Kidney tubule cell (primary cell): ENCODE results near the gene ENTHD1.

ENCODE experiments used
- DNase-seq: peaks from one replicate; pipeline ENCODE4 v3.0.0-alpha.2; 2018; ENCODE audit warnings: low spot score

Gene ENTHD1

DNA sequence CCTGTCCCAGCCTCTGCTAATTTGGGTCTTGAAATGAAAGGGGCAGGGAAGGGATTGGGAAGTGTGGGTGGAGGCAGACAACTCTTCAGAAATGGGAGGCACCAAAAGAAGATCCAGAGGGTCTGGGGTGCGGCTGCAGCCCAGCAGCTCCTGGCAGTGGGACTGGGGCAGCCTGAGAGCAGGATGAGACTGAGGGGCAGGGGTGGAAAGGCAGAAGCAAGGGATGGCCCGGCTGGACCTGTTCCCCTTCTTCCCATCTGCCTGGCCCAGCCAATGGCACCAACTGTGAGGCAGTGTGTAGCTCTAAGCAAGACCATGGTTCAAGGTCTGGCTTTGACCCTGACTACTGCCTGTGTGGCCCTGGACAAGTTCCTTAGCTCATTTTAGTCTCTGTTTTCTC is 160.4 kb downstream of the ENTHD1 start:
- no peak for DNase-seq

DNA sequence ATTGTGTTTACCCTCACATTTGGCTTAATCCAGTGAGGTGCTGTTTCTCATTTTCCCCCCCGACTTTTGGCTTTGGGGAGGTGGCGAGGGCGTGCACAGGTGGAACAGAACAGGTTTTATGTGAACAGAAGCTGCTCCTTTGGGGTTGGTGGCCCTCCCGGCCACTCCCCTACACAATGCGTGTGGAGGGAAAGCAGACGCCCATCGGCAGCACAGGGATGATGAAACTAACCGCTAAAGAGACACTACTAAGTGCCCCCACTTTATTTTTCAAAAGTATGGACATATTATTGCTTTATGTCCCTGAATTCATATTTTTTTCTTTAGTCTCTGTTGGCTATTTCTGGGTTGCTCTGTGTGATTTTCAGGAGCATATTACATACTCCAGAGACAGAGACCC is 160.9 kb downstream of the ENTHD1 start:
- DNase-seq = no peak

DNA sequence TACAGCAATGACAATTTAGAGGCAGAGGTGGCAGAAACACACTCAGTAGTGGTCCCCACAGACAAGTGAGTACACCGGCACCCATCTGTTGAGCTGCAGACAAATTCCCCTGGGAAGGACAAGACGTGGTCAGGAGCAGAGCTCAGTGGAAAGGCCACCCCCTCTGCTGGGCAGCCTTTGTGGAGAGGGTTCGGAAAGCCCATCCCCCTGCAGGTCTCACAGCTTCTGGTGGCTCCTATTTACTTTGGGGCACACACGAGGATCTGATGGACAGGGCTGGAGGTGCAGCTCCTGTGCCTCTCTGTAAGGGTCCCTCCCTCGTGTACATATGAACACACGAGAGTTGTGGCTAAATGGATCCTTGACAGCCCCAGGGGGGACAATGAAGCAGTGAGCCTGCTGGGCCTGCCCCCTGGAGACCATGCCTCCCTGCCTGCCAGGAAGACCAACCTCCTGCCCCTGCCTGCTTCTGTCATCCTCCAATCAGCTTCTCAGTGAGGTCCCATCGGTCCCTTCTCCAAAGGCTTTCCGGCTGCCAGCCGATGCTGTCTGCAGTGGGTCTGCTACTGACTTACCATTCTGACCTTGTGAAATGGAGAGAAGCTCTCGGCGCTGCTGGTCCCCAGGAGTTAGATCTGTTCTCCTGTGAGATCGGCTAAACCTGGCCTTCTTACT is 161.5 kb downstream of the ENTHD1 start:
- DNase-seq = no peak

DNA sequence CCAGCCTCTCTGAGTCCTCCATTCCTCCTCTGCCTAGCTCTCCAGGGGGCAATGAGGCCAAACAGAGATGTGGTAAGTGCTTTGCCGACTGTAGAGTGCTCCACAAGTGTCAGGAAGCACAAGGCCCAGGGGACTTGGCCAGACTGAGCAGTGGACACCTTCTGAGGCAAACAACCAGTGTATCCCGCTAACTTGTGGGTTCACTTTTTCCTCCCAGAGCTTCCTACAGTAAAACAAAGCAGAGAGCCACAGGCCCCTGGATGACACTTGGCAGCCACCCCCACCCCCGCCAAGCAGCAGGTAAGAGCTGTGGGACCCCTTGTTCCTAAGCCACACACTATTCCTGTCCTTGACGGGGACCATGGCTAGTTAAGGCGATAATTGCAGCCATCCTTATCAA is 162.1 kb downstream of the ENTHD1 start:
- no peak for DNase-seq

DNA sequence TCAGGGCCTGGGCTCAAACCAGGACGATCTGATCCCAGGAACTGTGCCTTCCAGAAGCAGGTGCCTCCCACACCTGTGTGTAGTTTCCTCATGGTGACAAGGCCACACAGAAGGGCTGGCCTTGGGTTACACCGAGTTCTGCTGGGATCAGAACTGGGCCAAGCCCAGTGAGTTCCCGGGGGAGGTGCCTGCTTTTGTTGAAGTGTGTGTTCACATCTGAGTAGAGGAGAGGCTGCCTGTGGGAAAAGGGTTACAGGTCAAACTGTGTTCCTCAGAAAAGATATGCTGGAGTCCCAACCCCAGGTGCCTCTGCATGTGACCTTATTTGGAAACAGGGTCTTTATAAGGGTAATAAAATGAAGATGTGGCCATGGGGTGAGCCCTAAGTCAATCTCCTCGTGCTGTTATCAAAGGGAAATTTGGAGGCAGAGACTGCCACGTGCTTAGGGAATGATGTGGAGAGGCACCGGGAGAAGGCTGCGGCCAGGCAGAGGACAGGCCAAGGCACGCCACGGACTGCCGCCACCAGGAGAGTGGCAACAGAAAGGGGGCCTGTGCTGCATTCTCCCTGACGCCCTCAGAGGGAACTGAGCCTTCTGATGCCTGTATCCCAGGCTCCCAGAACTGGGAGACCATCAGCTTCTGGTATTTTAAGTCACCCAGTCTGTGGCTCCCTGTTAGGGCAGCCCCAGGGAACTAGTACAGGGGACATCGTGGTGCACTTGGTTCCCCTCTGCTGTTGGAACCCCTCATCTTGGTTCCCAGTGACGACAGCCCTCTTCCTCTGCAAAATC is 164.2 kb downstream of the ENTHD1 start:
- DNase-seq = no peak

DNA sequence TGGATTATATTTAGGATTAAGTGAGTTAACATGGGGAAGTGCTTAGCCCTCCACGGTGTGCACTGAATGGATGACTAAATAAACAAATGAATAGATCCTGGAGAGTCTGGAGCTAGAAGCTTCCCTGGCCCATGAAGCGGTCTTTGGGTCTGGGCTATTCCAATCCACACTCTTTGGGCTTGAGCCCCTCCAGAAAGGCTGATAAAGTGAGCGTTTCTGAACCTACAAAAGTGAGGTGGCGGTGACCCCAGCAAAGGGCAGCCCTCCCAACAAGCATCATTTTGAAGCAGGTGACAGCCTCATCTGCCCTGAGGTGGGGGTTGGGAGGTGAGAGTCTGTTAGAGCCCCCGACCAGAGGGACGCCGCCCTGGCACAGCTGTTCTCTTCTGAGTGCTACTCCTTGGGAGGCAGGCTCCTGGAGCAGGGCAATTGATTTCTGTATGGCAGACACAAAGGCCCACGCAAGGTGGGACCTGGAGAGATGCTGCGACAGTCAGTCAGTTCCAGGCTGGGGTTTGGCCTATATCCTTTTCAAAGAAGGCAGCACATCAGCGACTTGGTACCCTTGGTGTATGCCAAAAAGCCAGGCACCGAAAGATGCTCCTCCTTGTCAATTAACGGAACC is 165.2 kb downstream of the ENTHD1 start:
- DNase-seq = no peak

DNA sequence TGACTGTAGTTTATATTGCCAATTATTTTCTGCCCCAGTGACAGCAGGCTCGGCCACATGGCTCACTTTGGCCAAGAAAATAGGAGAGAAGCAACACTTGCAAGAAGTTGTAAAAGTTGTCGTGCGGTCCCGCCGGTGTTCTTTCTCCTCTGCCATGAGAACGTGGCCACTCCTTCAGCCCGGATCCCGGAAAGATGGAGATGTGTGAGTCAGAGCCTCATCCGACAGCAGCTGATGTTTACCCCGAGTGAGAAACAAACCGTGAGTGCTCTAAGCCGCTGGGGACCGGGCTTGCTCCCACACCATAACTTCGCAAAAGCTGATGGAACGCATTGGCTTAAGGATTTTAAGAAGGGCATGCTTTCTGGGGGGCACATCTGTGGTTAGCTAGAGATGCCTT is 166.0 kb downstream of the ENTHD1 start:
- no peak for DNase-seq

DNA sequence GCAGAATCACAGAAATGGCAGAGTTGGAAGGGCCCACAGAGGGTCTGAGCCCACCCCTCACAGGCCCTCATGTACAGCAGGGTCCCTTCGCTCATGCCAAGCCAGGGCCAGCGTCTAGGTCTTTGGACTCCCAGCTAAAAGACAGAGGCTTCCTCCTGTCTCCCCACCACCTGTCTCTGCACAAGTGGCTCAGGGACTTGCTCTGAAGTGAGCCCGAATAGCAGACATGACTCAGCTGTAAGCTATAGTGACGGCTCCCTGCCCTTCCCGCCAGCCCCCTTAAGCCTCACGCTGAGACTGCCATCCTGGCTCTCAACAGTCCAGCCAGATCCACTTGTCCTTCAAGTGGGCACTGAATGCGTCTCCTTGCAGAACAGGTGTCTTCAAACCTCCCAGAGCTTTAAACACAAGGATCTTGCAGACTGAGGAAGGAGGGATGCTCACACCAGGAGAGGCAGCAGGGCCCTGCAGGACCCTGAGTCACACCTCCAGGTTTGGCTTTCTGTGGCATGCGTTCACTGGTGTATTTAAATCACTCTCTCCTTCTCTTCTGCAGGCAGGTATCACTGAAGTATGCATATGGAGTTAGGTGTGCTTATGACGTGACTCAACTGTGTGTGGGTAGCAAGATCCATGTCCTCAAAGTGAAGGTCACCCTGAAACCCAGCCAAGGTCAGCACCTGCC is 168.1 kb downstream of the ENTHD1 start:
- DNase-seq = no peak

DNA sequence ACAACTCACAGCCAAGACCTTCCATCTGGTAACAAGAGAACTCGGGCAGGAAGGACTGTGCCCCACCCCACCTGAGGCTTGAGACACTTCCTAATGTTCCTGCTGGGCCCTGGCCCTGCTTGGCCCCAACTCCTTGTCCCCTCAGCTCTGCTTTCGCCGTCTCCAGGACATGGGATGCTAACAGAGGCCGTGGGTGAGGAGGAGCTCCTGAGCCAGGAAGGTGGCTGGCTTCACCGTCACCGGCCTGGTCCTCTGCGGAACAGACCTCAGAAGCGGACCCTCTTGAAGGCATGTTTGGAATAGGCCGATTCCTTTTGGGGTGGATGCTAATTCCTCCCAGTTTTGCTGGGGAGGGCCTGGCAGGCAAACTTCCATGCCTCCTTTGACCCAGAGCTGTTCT is 168.7 kb downstream of the ENTHD1 start:
- DNase-seq = no peak

DNA sequence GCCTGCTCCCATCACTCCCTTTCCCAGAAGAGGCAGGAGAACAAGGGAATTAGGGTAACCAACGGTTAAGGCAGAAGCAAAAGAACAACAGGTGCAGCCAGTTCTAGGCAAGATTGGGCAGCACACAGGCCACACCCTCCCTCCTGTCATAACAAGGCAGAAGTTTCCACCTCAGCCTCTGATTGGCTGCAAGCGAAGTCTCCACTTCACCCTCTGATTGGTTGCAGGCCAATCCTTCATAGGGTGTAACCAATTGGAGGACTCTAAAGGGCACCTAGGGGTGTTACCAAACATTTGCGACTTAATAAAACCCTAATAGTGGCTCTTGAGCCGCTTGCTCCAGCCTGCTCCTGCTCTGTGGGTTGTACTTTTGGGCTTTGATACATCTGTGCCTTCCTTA is 169.2 kb downstream of the ENTHD1 start:
- no peak for DNase-seq

DNA sequence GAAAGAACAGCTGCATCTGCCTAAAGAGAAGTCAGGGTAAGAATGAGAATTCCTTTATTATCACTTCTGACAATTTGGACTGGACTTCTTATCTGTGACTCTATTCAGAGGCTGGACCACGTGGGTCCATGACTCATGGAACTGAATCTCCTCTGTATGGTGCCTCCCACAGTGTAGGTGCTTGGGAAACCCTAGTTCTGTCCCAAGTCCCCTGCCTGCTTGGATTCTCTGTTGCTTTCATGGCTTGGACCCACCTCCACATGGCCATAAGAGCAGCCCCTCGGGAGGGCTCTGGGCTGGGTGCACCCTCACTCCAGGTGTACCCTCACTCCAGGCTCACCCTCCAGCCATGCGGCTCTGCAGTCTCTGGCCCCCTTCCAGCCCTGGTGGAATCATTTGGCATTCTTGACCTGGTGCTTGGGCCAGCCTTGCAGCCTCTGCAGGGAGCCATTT is 169.6 kb downstream of the ENTHD1 start:
- no peak for DNase-seq

DNA sequence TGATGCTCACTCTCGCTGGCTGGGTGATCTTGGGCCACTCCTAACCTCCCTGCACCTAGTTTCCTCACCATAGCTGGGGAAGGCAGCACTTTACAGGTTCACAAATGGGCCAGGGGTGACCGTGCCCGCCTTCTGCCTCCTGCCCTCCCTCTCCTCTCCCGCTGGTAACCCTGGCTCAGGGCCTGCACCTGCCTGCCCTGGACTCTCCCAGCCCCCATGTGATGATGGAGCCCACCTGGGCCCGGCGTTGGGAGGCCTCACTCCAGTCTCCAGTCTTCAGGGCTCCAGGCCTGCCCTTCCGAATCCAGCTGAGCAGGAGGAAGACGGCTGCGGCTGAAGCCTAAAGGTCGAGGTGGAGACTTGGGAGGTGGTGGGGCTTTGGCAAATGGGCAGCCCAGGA is 170.1 kb downstream of the ENTHD1 start:
- no peak for DNase-seq

DNA sequence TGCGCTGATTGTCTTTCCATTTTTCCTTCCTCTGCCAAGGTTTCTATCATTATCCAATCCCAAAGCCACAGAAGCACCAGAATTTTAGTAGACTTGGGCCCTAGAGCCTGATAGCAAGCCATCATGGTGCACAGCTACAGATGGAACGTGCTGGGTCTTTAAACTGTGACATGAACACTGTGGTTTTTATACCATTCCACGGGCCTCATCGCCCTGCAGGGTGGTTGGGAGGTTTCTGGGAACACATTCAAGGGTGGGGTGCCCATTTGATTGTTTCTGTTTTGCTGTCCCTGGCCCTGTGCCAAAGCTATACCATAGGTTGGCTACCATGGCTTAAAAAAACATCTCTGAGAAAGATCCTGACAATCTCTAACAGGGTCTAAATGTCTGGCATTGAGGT is 171.1 kb downstream of the ENTHD1 start:
- DNase-seq = no peak

DNA sequence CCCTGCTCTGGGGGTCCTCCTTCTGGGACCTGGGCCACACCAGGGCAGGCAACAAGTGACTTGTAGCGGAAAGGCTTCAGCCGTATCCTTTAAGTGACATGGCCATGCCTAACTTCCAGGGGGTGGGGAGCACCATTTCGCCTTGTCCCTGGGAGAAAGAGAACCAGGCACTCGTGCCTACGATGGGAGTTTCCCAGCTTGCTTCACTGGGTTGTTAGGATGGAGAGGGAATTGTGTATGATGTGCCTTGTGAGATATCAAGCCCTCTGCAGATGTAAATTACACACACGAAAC is 171.6 kb downstream of the ENTHD1 start:
- no peak for DNase-seq

DNA sequence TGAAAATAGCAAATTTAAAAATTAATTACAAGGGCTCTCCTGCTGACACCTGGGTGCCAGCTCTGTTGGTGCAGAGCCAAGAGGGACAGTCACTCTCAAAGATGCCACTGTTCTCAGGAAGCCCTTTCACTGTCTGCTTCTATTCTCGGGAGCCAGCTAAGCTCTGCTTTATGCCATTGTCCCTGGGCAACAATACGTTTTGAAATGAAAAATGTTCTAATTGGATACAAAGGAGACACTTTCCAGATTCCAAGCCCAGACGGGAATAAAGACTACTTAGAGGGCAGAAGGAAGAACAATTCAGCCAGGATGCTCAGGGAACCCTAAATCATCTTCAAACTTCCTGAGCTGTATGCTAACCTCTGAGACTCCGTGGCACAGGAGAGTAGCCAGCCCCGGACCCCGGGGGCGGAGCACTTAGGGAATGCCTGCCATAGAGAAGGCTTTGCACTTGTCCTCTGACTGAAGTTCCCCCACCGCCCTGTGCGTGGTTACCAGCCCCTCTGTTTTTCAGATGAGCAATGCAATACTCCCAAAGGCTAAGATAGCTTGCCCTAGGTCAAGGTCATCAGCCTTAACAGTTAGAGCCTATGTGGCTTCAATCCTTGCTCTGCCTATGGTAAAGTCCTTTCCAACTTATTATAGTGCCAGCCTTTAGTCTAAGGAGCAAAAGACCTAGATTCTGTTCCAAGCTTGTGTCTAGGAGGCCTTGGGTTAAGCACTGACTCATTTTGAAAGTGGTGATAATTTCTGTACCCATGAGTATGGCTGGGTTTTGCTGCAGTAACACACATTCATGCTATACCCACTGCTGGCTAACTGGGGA is 172.1 kb downstream of the ENTHD1 start:
- DNase-seq = no peak

DNA sequence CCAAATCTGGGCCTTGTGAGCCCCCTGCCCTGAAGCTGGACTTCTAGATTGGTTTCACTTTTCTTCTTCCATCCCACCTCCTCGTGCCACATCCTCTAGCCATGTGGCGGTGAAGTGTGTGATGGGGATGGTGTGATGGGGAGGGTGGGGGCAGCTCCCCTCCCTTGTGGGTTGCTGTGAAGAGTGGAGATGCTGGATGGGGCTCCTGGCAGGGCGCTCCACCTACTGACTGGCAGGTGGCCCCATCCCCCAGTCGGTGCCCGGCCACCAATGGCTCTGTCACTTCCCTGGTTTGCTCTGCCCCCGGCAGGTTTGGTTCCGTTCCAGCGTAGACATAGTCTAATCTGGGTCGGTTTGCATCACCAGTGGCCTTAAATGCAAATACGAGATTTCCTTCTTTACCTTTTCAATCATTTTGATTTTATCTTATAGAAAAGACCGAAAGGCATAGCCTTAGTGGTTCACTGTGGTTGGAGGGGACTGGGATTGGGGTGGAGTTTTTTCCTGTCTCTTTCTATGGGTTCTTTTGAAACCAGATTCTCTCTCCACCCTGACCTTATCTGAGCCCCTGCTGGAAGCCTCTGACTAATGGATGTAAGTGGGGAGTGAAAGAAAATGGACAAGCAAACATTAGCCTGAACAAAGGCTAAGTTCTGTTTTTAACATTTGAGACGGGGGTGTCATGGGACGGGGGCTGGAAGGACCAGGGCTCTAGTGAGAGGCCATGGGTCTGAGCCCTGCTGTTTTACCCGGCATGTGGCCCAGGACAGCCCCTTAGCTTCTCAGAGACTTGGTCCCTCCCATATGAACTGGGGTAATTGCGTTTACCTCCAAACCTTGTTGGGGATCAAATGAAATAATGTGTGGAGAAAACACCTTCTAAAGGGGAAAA is 173.8 kb downstream of the ENTHD1 start:
- no peak for DNase-seq

DNA sequence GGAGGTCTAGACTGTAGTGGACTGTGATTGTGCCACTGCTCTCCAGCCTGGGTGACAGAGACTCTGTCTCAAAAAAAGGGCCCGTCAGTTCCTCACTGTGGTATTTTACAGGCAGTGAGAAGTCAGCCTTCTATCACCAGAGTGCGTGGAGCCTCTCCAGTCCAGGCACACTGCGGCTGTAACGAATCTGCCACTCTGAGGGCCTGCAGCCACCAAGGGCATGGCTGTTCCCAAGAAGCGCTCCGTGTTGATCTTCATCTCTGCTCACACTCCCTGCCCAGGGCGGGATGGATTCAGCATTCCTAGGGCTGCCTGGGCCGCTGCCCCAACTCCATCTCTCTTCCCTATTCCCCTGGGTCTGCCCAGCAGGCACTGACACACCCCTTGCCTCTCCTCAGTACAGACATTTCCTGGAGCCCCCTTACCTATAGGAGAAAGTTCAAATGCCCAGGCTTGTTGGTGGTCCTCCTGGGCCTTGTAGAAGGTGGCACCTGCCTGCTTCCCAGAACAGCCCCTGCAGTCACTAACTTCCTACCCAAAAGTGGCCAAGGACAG is 174.6 kb downstream of the ENTHD1 start:
- no peak for DNase-seq

DNA sequence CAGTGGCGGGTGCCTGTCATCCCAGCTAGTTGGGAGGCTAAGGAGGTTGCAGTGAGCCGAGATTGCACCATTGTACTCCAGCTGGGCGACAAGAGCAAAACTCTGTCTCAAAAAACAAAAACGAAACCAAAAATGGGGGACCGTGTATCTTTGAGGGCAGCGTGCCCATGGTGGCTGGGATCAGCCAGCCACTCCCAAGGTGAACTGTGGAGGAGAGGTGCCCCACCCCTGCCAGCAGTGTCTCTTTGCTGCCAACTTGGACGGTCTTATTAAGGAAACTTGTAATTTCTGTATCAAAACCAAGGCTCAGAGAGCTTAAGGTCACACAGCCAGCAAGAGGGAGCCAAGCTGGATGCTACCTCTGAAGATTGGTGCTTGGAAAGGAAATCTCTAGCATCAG is 175.4 kb downstream of the ENTHD1 start:
- no peak for DNase-seq

DNA sequence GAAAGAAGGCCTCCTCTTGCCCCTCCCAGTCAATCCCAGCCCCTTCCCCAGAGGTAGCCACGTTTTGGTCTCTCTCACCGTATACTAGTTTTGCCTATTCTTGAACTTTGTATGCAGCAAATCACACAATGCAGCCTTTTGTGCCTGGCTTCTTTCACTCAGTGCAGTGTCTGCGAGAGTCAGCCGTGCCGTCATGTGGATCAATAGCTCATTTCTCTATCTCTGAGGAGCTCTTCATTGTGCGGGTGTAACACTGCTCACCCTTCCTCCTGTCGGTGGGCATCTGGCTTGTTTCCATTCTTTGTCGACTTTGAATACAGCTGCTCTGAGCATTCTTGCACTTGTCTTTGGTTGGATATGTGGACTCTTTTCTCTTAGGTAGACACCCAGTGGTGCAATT is 176.5 kb downstream of the ENTHD1 start:
- no peak for DNase-seq

DNA sequence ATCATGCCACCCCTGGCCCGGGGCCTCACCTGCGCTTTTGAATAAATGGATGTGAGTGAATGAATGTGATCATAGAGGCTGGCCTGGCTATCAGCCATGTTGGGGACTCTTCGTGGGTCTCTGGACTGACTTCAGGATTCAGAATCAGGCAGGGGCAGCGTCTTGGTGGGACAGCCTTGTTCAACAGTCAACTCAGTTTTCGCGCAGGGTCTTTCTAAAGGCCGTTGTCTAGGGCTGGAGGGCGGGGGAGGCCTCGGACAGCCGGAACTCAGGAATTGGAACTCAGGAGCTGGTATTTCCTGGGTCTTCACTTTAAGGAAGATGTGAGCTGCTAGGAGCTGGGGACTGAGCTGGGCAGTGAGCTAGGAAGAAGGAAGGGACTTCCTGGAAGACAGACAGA is 177.0 kb downstream of the ENTHD1 start:
- no peak for DNase-seq
